OCI-LY3 (cell line): ENCODE results near the gene VGLL2.

Experiments
- H2AFZ ChIP-seq: fragments of 200-600, 300-600 bp; shearing (Covaris generic); 2 replicates; pipeline ENCODE4 v1.6.0; 2014; ENCODE audit warnings: antibody characterized with exemption, low read depth, low read length
- H3K27ac ChIP-seq: fragments of 200-600, 300-600 bp; sonication (generic); 2 replicates; pipeline ENCODE4 v1.5.1; 2014; ENCODE audit warnings: mild to moderate bottlenecking, low read length, moderate library complexity, mixed read lengths
- H3K27me3 ChIP-seq: fragments of 200-600, 300-600 bp; sonication (generic); 2 replicates; pipeline ENCODE4 v1.6.1; 2014; ENCODE audit warnings: low read depth, low read length, mixed read lengths
- H3K36me3 ChIP-seq: fragments of 200-600, 300-600 bp; sonication (generic); replicated peaks from 2 replicates; pipeline ENCODE3; 2014; ENCODE audit warnings: low read depth, low read length, mixed read lengths
- H3K4me1 ChIP-seq: fragments of 300-600, 200-600 bp; sonication (generic); 2 replicates; pipeline ENCODE4 v1.6.1; 2014; ENCODE audit warnings: low read length, mixed read lengths
- H3K4me2 ChIP-seq: fragments of 200-600, 300-600 bp; sonication (generic); 2 replicates; pipeline ENCODE4 v1.6.1; 2014; ENCODE audit warnings: low read length, mixed read lengths
- H3K4me3 ChIP-seq: fragments of 300-600, 200-600 bp; sonication (generic); 2 replicates; pipeline ENCODE4 v1.5.1; 2014; ENCODE audit warnings: antibody characterized with exemption, mild to moderate bottlenecking, low read length, moderate library complexity
- H3K79me2 ChIP-seq: fragments of 300-600, 200-600 bp; shearing (Covaris generic); 2 replicates; pipeline ENCODE4 v1.6.1; 2014; ENCODE audit warnings: mild to moderate bottlenecking, low read length, mixed read lengths
- H3K9ac ChIP-seq: fragments of 300-600, 200-600 bp; shearing (Covaris generic); 2 replicates; pipeline ENCODE4 v1.6.0; 2014; ENCODE audit warnings: mild to moderate bottlenecking, low read length, moderate library complexity
- H3K9me3 ChIP-seq: fragments of 200-600, 300-600 bp; shearing (Covaris generic); 2 replicates; pipeline ENCODE4 v1.6.1; 2014; ENCODE audit warnings: low read length, mixed read lengths; ENCODE audit not compliant: insufficient read depth
- H4K20me1 ChIP-seq: fragments of 200-600, 300-600 bp; sonication (generic); 2 replicates; pipeline ENCODE4 v1.6.1; 2016; ENCODE audit warnings: low read length, mixed read lengths; ENCODE audit not compliant: insufficient read depth
- EZH2phosphoT487 ChIP-seq: fragments of 200-600 bp; shearing (Covaris generic); IDR thresholded peaks from 2 replicates; pipeline ENCODE4 v1.6.1; 2018; ENCODE audit warnings: antibody characterized with exemption, mixed run types, low read depth
- TF ChIP-seq, protein P1 (sequence below): fragments of 200-600, 300-600 bp; sonication (generic); IDR thresholded peaks from 2 replicates; pipeline ENCODE4 v1.5.1; 2014; ENCODE audit warnings: antibody characterized with exemption, low read length, low read depth

VGLL2 gene

DNA sequence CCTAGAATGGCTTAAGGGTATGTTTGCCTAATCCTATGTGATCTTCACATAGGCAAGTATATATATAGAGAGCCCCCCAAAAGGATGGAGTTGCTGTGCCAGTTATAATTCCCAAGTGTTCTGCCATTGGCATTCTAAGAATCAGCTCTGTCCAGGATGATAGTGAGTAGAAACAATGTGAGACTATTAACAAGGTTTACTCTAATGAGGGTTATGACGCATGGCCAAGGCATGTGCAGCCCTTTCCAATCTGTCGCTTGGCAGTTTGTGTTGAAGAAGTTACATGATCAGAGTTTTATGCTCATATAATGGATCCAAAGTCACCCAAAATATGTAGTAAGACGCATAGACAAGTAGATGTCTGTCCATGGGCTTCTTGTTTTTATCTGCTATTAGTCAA, 33.6 kb downstream of the VGLL2 start:
- no peak overlapping the region for H3K9ac ChIP-seq
- H4K20me1 ChIP-seq: no peaks in the 10 kb centered on the region
- no peaks in the 10 kb centered on the region for H3K9me3 ChIP-seq
- H3K27ac ChIP-seq: no peak overlapping the region
- H3K79me2 ChIP-seq: no peaks in the 10 kb centered on the region
- H3K4me2 ChIP-seq: no peak overlapping the region
- no peaks in the 10 kb centered on the region for H3K27me3 ChIP-seq
- no peak overlapping the region for H2AFZ ChIP-seq
- H3K4me3 ChIP-seq: no peak overlapping the region
- TF ChIP-seq, protein P1, sequence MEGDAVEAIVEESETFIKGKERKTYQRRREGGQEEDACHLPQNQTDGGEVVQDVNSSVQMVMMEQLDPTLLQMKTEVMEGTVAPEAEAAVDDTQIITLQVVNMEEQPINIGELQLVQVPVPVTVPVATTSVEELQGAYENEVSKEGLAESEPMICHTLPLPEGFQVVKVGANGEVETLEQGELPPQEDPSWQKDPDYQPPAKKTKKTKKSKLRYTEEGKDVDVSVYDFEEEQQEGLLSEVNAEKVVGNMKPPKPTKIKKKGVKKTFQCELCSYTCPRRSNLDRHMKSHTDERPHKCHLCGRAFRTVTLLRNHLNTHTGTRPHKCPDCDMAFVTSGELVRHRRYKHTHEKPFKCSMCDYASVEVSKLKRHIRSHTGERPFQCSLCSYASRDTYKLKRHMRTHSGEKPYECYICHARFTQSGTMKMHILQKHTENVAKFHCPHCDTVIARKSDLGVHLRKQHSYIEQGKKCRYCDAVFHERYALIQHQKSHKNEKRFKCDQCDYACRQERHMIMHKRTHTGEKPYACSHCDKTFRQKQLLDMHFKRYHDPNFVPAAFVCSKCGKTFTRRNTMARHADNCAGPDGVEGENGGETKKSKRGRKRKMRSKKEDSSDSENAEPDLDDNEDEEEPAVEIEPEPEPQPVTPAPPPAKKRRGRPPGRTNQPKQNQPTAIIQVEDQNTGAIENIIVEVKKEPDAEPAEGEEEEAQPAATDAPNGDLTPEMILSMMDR: no peak
- TF ChIP-seq EZH2phosphoT487: no peak
- no peaks in the 10 kb centered on the region for H3K36me3 ChIP-seq
- no peaks in the 10 kb centered on the region for H3K4me1 ChIP-seq

DNA sequence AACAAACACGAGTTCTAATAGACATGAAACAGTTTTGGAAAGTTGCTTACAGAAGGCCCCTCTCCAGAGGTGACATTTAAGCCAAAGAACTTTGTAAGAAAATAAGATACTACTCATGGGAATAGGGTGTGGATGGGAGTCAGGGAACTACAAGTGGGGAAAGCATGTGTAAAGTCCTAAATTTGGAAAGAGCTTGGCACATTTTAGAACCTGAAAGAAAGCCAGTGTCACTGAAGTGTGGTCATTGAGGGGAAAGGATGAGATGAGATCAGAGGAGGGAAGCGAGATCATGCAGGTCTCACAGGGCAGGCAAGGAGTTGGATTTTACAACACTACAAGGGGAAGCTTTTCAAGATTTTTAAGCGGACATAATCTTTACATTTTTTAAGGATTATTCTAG, 38.0 kb downstream of the VGLL2 start:
- no peak overlapping the region for H3K4me2 ChIP-seq
- H3K9ac ChIP-seq: no peak overlapping the region

DNA sequence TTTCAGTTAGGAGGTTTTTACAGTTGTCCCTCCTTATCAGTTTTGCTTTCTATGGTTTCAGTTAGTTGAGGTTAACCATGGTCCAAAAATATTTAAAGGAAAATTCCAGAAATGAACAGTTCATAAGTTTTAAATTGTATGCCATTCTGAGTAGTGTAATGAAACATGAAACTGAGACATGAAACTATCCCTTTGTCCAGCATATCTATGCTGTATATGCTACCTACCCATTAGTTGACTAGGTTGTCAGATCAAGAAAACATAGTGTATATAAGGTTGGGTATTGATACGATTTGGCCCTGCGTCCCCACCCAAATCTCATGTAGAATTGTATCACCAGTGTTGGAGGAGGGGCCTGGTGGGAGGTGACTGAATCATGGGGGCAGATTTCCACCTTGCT, 39.1 kb downstream of the VGLL2 start:
- no peaks in the 10 kb centered on the region for H3K27me3 ChIP-seq
- H3K4me1 ChIP-seq: no peaks in the 10 kb centered on the region
- no peak for TF ChIP-seq EZH2phosphoT487
- TF ChIP-seq, protein P1: no peak
- no peak overlapping the region for H3K27ac ChIP-seq
- no peak overlapping the region for H2AFZ ChIP-seq
- no peaks in the 10 kb centered on the region for H4K20me1 ChIP-seq
- no peaks in the 10 kb centered on the region for H3K9me3 ChIP-seq
- no peak overlapping the region for H3K4me3 ChIP-seq
- no peak overlapping the region for H3K4me2 ChIP-seq
- H3K79me2 ChIP-seq: no peaks in the 10 kb centered on the region
- no peaks in the 10 kb centered on the region for H3K36me3 ChIP-seq
- no peak overlapping the region for H3K9ac ChIP-seq

More for the DNA sequence above, 38.0 kb downstream of the VGLL2 start:
- TF ChIP-seq, protein P1: no peak
- no peak for TF ChIP-seq EZH2phosphoT487
- H3K27ac ChIP-seq: no peak overlapping the region
- no peak overlapping the region for H3K4me3 ChIP-seq
- no peaks in the 10 kb centered on the region for H3K27me3 ChIP-seq
- no peak overlapping the region for H2AFZ ChIP-seq
- no peaks in the 10 kb centered on the region for H3K9me3 ChIP-seq
- H3K79me2 ChIP-seq: no peaks in the 10 kb centered on the region
- H3K4me1 ChIP-seq: no peaks in the 10 kb centered on the region
- no peaks in the 10 kb centered on the region for H4K20me1 ChIP-seq
- H3K36me3 ChIP-seq: no peaks in the 10 kb centered on the region

DNA sequence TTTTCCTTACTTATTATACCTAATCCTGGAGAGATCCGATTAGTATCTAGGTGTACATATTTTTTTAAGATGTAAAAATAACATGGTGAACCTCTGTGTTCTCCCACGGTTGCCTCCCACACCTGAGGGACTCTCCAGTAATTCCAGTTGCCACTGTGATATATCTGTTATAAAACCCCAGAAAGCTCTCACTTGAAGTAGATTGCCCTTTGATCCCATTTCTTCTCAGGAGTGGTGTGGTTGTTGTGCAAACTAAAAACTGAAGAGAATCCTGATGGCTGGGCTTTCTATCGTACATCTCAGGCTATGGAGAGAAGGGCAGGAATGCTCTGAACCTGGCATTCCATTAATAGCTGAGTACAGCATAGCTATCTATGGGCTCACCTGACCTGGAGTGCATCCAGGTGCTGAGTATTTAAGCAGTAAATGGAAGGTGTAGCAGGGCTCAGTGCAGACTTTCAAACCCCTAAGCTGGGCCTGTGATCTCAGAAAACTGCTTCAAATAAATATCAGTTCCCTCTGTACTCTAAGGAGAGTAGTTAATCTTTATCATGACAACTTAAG, 41.0 kb downstream of the VGLL2 start:
- Histone ChIP-seq H3K36me3 (no peaks in the 10 kb centered on the region), H3K4me3 (no peak overlapping the region), H2AFZ (no peak overlapping the region), H3K79me2 (no peaks in the 10 kb centered on the region), H3K4me1 (no peaks in the 10 kb centered on the region), H3K4me2 (no peak overlapping the region), H4K20me1 (no peaks in the 10 kb centered on the region), H3K9me3 (no peaks in the 10 kb centered on the region), H3K9ac (no peak overlapping the region), H3K27ac (no peak overlapping the region), H3K27me3 (no peaks in the 10 kb centered on the region)
- no peak for TF ChIP-seq EZH2phosphoT487
- TF ChIP-seq, protein P1: no peak
